ENCODE measurements around the gene MRPS18B.

MRPS18B gene

GRCh38 chr6:30601815-30602641 lies 15.6 kb upstream of the MRPS18B start:
- in situ Hi-C loops (cut with HindIII; ENCODE audit: low sequenced_read_pairs): no loop called here

GRCh38 chr6:30603961-30604360 lies 13.7 kb upstream of the MRPS18B start:
- in situ Hi-C loops (cut with HindIII; ENCODE audit: low sequenced_read_pairs): no loop called here

GRCh38 chr6:30610065-30610464 lies 7.6 kb upstream of the MRPS18B start:
- in situ Hi-C loops (cut with HindIII; ENCODE audit: low sequenced_read_pairs): loop anchor here (5.0 kb wide), 3 partner anchors 48 to 107 kb away; partner anchors contain the start of gene MDC1

- in situ Hi-C loops (cut with HindIII; ENCODE audit: low sequenced_read_pairs): loop anchor here (5.0 kb wide), 3 partner anchors 49 to 106 kb away; partner anchors contain the start of gene MDC1
Observed at GRCh38 chr6:30611150-30611855, 6.3 kb upstream of the MRPS18B start.

- in situ Hi-C loops (cut with HindIII; ENCODE audit: low sequenced_read_pairs): loop anchor here (5.0 kb wide), 3 partner anchors 50 to 105 kb away; partner anchors contain the start of gene MDC1
Observed at GRCh38 chr6:30611856-30612194, 5.8 kb upstream of the MRPS18B start.

- in situ Hi-C loops (cut with HindIII; ENCODE audit: low sequenced_read_pairs): loop anchor here (5.0 kb wide), 3 partner anchors 50 to 105 kb away; partner anchors contain the start of gene MDC1
Observed at GRCh38 chr6:30612213-30612612, 5.4 kb upstream of the MRPS18B start.

GRCh38 chr6:30612687-30613248 lies 4.9 kb upstream of the MRPS18B start:
- in situ Hi-C loops (cut with HindIII; ENCODE audit: low sequenced_read_pairs): loop anchor here (5.0 kb wide), 3 partner anchors 50 to 105 kb away; partner anchors contain the start of gene MDC1

- in situ Hi-C loops (cut with HindIII; ENCODE audit: low sequenced_read_pairs): loop anchor here (5.0 kb wide), 3 partner anchors 51 to 104 kb away; partner anchors contain the start of gene MDC1
Observed at GRCh38 chr6:30613251-30614043, 4.2 kb upstream of the MRPS18B start.

GRCh38 chr6:30614044-30614842 lies 3.4 kb upstream of the MRPS18B start:
- in situ Hi-C loops (cut with HindIII; ENCODE audit: low sequenced_read_pairs): loop anchor here (5.0 kb wide), 3 partner anchors 52 to 103 kb away; partner anchors contain the start of gene MDC1

GRCh38 chr6:30614843-30615218 lies 2.8 kb upstream of the MRPS18B start:
- in situ Hi-C loops (cut with HindIII; ENCODE audit: low sequenced_read_pairs): loop anchor here (5.0 kb wide), 3 partner anchors 52 to 102 kb away; partner anchors contain the start of gene MDC1

GRCh38 chr6:30615219-30615957 lies 2.3 kb upstream of the MRPS18B start:
- in situ Hi-C loops (cut with HindIII; ENCODE audit: low sequenced_read_pairs): no loop called here

GRCh38 chr6:30615958-30616810 lies 1.5 kb upstream of the MRPS18B start:
- in situ Hi-C loops (cut with HindIII; ENCODE audit: low sequenced_read_pairs): no loop called here

GRCh38 chr6:30616811-30617564 lies 652 bp upstream of the MRPS18B start, which contains the start of gene PPP1R10:
Gene PPP1R10 (minus strand): TSS chr6:30617243. CDS start chr6:30609944, 7,299 bp downstream.
- in situ Hi-C loops (cut with HindIII; ENCODE audit: low sequenced_read_pairs): no loop called here

- in situ Hi-C loops (cut with HindIII; ENCODE audit: low sequenced_read_pairs): no loop called here
Observed at GRCh38 chr6:30618270-30618797, 694 bp downstream of the MRPS18B start.

GRCh38 chr6:30619561-30619960 lies 1.9 kb downstream of the MRPS18B start:
- in situ Hi-C loops (cut with HindIII; ENCODE audit: low sequenced_read_pairs): no loop called here

GRCh38 chr6:30625511-30625910 lies 7.9 kb downstream of the MRPS18B start:
- in situ Hi-C loops (cut with HindIII; ENCODE audit: low sequenced_read_pairs): no loop called here

Data from endothelial cell of hepatic sinusoid (primary cell).